HEK293 (cell line): ENCODE results near the gene GPR149.

Experiments
- CTCF ChIA-PET: fragments of 350-600 bp; formaldehyde crosslinking; extraction: SDS; loops from one replicate; lab custom pipeline; 2021; ENCODE audit warnings: antibody characterized with exemption; lab: Yijun Ruan, JAX
- POLR2A ChIA-PET: fragments of 300-600 bp; formaldehyde crosslinking; extraction: SDS; loops from one replicate; lab custom pipeline; 2020; ENCODE audit warnings: antibody characterized with exemption, inconsistent platforms; lab: Yijun Ruan, JAX
- H3K27ac ChIP-seq: fragments of 200-500 bp; sonication (Bioruptor generic); 2 replicates; pipeline ENCODE4 v1.5.1; 2014; ENCODE audit warnings: low read depth, low read length, control low read depth, inconsistent platforms; ENCODE audit errors: extremely low read depth
- H3K36me3 ChIP-seq, 2 experiments: fragments of 200-500 bp in 1 of 2; sonication (Bioruptor generic) in 1 of 2; 1 replicate in 1 of 2; 2 replicates in 1 of 2; pipeline ENCODE4 v1.5.1; 2014 to 2017; ENCODE audit warnings: inconsistent platforms in 2 of 2, low read length in 2 of 2; ENCODE audit not compliant: control insufficient read depth in 2 of 2, insufficient read depth in 1 of 2
- H3K4me1 ChIP-seq: fragments of 200-500 bp; sonication (Bioruptor generic); 2 replicates; pipeline ENCODE4 v1.5.1; 2014; ENCODE audit warnings: mild to moderate bottlenecking, low read length, inconsistent platforms; ENCODE audit not compliant: control insufficient read depth, insufficient read depth
- H3K4me3 ChIP-seq: 2 replicates; pipeline ENCODE4 v1.5.1; 2011; ENCODE audit warnings: low read depth, mild to moderate bottlenecking, control low read depth, low read length, moderate library complexity
- H3K9me3 ChIP-seq: fragments of 200-500 bp; sonication (Bioruptor generic); 2 replicates; pipeline ENCODE4 v1.5.1; 2014; ENCODE audit warnings: low read depth, low read length, inconsistent platforms; ENCODE audit not compliant: control insufficient read depth, insufficient read depth
- HOXC10 ChIP-seq: sonication (generic); formaldehyde crosslinking; IDR thresholded peaks from 2 replicates; pipeline ENCODE4 v1.8.1; 2023; ENCODE audit warnings: mild to moderate bottlenecking, missing genetic modification reagents
- MZF1 ChIP-seq: fragments of 450-650 bp; formaldehyde crosslinking; IDR thresholded peaks from 2 replicates; pipeline ENCODE4 v1.5.1; 2017; ENCODE audit warnings: missing biosample characterization, missing genetic modification characterization, borderline replicate concordance
- OVOL3 ChIP-seq: fragments of 450-650 bp; formaldehyde crosslinking; IDR thresholded peaks from 2 replicates; pipeline ENCODE4 v1.5.1; 2016; ENCODE audit warnings: missing biosample characterization, missing genetic modification characterization
- SETDB1 ChIP-seq: IDR thresholded peaks from one replicate; pipeline ENCODE4 v1.6.1; 2017; ENCODE audit warnings: mild to moderate bottlenecking, low read length, moderate library complexity, mixed read lengths; ENCODE audit not compliant: insufficient read length
- SP2 ChIP-seq: fragments of 450-650 bp; formaldehyde crosslinking; IDR thresholded peaks from 2 replicates; pipeline ENCODE4 v1.5.1; 2016; ENCODE audit warnings: missing biosample characterization, missing genetic modification characterization
- TRIM28 ChIP-seq: IDR thresholded peaks from 2 replicates; pipeline ENCODE4 v1.6.1; 2011; ENCODE audit warnings: low read length, control low read depth, borderline replicate concordance
- ZBTB1 ChIP-seq: fragments of 450-650 bp; formaldehyde crosslinking; IDR thresholded peaks from 2 replicates; pipeline ENCODE4 v1.5.1; 2016; ENCODE audit warnings: missing biosample characterization, missing genetic modification characterization
- ZIC2 ChIP-seq: fragments of 450-650 bp; formaldehyde crosslinking; IDR thresholded peaks from 2 replicates; pipeline ENCODE4 v1.5.1; 2016; ENCODE audit warnings: missing biosample characterization, missing genetic modification characterization
- ZNF112 ChIP-seq: fragments of 450-650 bp; formaldehyde crosslinking; IDR thresholded peaks from 2 replicates; pipeline ENCODE4 v1.5.0; 2017; ENCODE audit warnings: missing biosample characterization, missing genetic modification characterization
- ZNF248 ChIP-seq: fragments of 450-650 bp; formaldehyde crosslinking; IDR thresholded peaks from 2 replicates; pipeline ENCODE4 v1.5.1; 2017; ENCODE audit warnings: missing biosample characterization, missing genetic modification characterization
- ZNF302 ChIP-seq: fragments of 450-650 bp; formaldehyde crosslinking; IDR thresholded peaks from 2 replicates; pipeline ENCODE4 v1.5.1; 2016; ENCODE audit warnings: missing biosample characterization, missing genetic modification characterization, low read depth
- ZNF404 ChIP-seq: fragments of 450-650 bp; formaldehyde crosslinking; IDR thresholded peaks from 2 replicates; pipeline ENCODE4 v1.5.1; 2017; ENCODE audit warnings: missing biosample characterization, missing genetic modification characterization
- ZNF48 ChIP-seq: fragments of 450-650 bp; formaldehyde crosslinking; IDR thresholded peaks from 2 replicates; pipeline ENCODE4 v1.5.1; 2016; ENCODE audit warnings: missing biosample characterization, missing genetic modification characterization
- ZNF529 ChIP-seq: fragments of 450-650 bp; formaldehyde crosslinking; IDR thresholded peaks from 2 replicates; pipeline ENCODE4 v1.5.1; 2017; ENCODE audit warnings: missing genetic modification characterization, missing biosample characterization; ENCODE audit not compliant: insufficient replicate concordance
- ZNF560 ChIP-seq: fragments of 450-650 bp; formaldehyde crosslinking; IDR thresholded peaks from 2 replicates; pipeline ENCODE4 v1.5.1; 2017; ENCODE audit warnings: missing biosample characterization, missing genetic modification characterization, borderline replicate concordance
- ZNF785 ChIP-seq: fragments of 450-650 bp; formaldehyde crosslinking; IDR thresholded peaks from 2 replicates; pipeline ENCODE4 v1.5.1; 2016; ENCODE audit warnings: missing biosample characterization, missing genetic modification characterization
- TF ChIP-seq, protein P1 (sequence below): fragments of 450-650 bp; formaldehyde crosslinking; IDR thresholded peaks from 2 replicates; pipeline ENCODE4 v1.5.1; 2016; ENCODE audit warnings: missing biosample characterization, missing genetic modification characterization
- TF ChIP-seq, protein P2 (sequence below): fragments of 450-650 bp; formaldehyde crosslinking; IDR thresholded peaks from 2 replicates; pipeline ENCODE4 v1.5.1; 2017; ENCODE audit warnings: missing biosample characterization, missing genetic modification characterization
- TF ChIP-seq, protein P3 (sequence below): fragments of 450-650 bp; formaldehyde crosslinking; IDR thresholded peaks from 2 replicates; pipeline ENCODE4 v1.5.1; 2016; ENCODE audit warnings: missing biosample characterization, missing genetic modification characterization
- TF ChIP-seq, protein P4 (sequence below): fragments of 450-650 bp; formaldehyde crosslinking; IDR thresholded peaks from 2 replicates; pipeline ENCODE4 v1.5.1; 2017; ENCODE audit warnings: missing biosample characterization, missing genetic modification characterization
- TF ChIP-seq, protein P5 (sequence below): fragments of 450-650 bp; formaldehyde crosslinking; IDR thresholded peaks from 2 replicates; pipeline ENCODE4 v1.5.1; 2016; ENCODE audit warnings: missing biosample characterization, missing genetic modification characterization
- TF ChIP-seq, protein P6 (sequence below): fragments of 450-650 bp; formaldehyde crosslinking; IDR thresholded peaks from 2 replicates; pipeline ENCODE4 v1.5.1; 2016; ENCODE audit warnings: missing biosample characterization, missing genetic modification characterization

The GPR149 gene

DNA sequence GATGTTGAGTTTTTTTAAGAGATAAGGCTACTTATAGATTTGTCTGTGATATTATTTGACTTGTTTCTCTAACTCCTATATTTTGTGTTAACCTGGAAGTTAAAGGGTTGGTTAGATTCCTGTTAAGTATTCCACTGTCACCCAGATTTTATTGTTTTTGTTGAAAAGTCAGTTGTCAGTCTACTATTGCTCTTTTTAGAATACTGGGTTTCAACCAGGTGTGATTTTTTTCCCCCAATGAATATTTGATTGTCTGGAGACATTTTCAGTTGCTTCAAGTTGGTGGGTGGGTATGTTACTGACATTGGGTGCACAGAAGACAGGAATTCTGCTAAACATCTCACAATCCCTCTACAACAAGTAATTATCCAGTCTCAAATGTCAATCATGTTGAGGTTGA lies 43.8 kb upstream of the GPR149 start:
- TF ChIP-seq TRIM28 = peak; percentile 52; the same call in 1 of the 2 replicates
- TF ChIP-seq HOXC10 (CRISPR knock-in tag) = no peak
- TF ChIP-seq SETDB1 = peak; percentile 73
- H3K36me3 ChIP-seq = no peaks in the 10 kb centered on the region
- H3K27ac ChIP-seq = no peak overlapping the region
- no peaks in the 10 kb centered on the region for H3K9me3 ChIP-seq
- H3K4me3 ChIP-seq = no peak overlapping the region
- H3K4me1 ChIP-seq = no peaks in the 10 kb centered on the region
- POLR2A ChIA-PET = no interaction called here
- CTCF ChIA-PET = no interaction called here

DNA sequence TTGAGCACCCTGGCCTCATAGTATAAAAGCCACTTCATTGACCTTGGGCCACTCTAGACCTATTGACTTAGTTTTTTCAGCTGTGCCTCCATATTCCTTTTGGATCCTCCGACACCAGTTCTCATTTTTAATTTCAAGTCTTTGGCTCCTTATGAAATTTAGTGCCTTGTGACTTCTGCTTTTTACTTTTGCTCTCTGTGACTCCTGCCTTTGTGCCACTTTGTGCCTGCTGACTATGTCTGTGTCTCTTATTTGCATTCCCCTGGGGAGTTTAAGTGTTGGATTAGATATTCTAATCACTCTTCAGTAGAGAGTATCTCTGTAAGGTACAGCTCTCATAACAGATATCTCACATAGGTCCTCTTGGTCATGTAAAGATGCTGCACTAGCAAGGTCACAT lies 39.6 kb upstream of the GPR149 start:
- Histone ChIP-seq H3K36me3 (no peaks in the 10 kb centered on the region), H3K4me3 (no peak overlapping the region), H3K27ac (no peak overlapping the region), H3K4me1 (no peaks in the 10 kb centered on the region), H3K9me3 (no peaks in the 10 kb centered on the region)
- POLR2A ChIA-PET = no interaction called here
- CTCF ChIA-PET = interaction anchor here (0.6 kb wide), 1 partner anchor 8 kb away, joined by 3 read pairs; no protein-coding TSS in a partner anchor
- TF ChIP-seq ZNF404 = no peak
- TF ChIP-seq, protein P1, sequence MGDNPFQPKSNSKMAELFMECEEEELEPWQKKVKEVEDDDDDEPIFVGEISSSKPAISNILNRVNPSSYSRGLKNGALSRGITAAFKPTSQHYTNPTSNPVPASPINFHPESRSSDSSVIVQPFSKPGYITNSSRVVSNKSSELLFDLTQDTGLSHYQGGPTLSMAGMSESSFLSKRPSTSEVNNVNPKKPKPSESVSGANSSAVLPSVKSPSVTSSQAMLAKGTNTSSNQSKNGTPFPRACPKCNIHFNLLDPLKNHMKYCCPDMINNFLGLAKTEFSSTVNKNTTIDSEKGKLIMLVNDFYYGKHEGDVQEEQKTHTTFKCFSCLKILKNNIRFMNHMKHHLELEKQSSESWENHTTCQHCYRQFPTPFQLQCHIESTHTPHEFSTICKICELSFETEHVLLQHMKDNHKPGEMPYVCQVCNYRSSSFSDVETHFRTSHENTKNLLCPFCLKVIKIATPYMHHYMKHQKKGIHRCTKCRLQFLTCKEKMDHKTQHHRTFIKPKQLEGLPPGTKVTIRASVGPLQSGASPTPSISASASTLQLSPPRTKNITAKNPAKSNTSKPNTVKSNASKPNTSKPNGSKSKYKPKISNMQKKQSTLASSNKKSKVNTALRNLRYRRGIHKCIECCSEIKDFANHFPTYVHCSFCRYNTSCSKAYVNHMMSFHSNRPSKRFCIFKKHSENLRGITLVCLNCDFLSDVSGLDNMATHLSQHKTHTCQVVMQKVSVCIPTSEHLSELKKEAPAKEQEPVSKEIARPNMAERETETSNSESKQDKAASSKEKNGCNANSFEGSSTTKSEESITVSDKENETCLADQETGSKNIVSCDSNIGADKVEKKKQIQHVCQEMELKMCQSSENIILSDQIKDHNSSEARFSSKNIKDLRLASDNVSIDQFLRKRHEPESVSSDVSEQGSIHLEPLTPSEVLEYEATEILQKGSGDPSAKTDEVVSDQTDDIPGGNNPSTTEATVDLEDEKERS = no peak
- no peak for TF ChIP-seq ZNF560 (tag by site-specific recombination)
- TF ChIP-seq ZBTB1 (tag by site-specific recombination) = no peak
- no peak for TF ChIP-seq MZF1 (tag by site-specific recombination)
- TF ChIP-seq OVOL3 = no peak
- TF ChIP-seq ZNF529 (tag by site-specific recombination) = no peak
- TF ChIP-seq ZNF48 (tag by site-specific recombination) = no peak
- TF ChIP-seq, protein P2, sequence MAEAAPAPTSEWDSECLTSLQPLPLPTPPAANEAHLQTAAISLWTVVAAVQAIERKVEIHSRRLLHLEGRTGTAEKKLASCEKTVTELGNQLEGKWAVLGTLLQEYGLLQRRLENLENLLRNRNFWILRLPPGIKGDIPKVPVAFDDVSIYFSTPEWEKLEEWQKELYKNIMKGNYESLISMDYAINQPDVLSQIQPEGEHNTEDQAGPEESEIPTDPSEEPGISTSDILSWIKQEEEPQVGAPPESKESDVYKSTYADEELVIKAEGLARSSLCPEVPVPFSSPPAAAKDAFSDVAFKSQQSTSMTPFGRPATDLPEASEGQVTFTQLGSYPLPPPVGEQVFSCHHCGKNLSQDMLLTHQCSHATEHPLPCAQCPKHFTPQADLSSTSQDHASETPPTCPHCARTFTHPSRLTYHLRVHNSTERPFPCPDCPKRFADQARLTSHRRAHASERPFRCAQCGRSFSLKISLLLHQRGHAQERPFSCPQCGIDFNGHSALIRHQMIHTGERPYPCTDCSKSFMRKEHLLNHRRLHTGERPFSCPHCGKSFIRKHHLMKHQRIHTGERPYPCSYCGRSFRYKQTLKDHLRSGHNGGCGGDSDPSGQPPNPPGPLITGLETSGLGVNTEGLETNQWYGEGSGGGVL (tag by site-specific recombination) = no peak
- TF ChIP-seq ZNF302 (tag by site-specific recombination) = no peak
- TF ChIP-seq, protein P3, sequence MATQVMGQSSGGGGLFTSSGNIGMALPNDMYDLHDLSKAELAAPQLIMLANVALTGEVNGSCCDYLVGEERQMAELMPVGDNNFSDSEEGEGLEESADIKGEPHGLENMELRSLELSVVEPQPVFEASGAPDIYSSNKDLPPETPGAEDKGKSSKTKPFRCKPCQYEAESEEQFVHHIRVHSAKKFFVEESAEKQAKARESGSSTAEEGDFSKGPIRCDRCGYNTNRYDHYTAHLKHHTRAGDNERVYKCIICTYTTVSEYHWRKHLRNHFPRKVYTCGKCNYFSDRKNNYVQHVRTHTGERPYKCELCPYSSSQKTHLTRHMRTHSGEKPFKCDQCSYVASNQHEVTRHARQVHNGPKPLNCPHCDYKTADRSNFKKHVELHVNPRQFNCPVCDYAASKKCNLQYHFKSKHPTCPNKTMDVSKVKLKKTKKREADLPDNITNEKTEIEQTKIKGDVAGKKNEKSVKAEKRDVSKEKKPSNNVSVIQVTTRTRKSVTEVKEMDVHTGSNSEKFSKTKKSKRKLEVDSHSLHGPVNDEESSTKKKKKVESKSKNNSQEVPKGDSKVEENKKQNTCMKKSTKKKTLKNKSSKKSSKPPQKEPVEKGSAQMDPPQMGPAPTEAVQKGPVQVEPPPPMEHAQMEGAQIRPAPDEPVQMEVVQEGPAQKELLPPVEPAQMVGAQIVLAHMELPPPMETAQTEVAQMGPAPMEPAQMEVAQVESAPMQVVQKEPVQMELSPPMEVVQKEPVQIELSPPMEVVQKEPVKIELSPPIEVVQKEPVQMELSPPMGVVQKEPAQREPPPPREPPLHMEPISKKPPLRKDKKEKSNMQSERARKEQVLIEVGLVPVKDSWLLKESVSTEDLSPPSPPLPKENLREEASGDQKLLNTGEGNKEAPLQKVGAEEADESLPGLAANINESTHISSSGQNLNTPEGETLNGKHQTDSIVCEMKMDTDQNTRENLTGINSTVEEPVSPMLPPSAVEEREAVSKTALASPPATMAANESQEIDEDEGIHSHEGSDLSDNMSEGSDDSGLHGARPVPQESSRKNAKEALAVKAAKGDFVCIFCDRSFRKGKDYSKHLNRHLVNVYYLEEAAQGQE = no peak
- TF ChIP-seq ZIC2 (tag by site-specific recombination) = no peak
- TF ChIP-seq ZNF785 (tag by site-specific recombination) = no peak
- TF ChIP-seq, protein P4, sequence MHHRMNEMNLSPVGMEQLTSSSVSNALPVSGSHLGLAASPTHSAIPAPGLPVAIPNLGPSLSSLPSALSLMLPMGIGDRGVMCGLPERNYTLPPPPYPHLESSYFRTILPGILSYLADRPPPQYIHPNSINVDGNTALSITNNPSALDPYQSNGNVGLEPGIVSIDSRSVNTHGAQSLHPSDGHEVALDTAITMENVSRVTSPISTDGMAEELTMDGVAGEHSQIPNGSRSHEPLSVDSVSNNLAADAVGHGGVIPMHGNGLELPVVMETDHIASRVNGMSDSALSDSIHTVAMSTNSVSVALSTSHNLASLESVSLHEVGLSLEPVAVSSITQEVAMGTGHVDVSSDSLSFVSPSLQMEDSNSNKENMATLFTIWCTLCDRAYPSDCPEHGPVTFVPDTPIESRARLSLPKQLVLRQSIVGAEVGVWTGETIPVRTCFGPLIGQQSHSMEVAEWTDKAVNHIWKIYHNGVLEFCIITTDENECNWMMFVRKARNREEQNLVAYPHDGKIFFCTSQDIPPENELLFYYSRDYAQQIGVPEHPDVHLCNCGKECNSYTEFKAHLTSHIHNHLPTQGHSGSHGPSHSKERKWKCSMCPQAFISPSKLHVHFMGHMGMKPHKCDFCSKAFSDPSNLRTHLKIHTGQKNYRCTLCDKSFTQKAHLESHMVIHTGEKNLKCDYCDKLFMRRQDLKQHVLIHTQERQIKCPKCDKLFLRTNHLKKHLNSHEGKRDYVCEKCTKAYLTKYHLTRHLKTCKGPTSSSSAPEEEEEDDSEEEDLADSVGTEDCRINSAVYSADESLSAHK (tag by site-specific recombination) = no peak
- no peak for TF ChIP-seq ZNF248 (tag by site-specific recombination)
- no peak for TF ChIP-seq ZNF112
- TF ChIP-seq, protein P5, sequence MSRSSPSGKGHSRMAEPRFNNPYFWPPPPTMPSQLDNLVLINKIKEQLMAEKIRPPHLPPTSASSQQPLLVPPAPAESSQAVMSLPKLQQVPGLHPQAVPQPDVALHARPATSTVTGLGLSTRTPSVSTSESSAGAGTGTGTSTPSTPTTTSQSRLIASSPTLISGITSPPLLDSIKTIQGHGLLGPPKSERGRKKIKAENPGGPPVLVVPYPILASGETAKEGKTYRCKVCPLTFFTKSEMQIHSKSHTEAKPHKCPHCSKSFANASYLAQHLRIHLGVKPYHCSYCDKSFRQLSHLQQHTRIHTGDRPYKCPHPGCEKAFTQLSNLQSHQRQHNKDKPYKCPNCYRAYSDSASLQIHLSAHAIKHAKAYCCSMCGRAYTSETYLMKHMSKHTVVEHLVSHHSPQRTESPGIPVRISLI (tag by site-specific recombination) = no peak
- TF ChIP-seq, protein P6, sequence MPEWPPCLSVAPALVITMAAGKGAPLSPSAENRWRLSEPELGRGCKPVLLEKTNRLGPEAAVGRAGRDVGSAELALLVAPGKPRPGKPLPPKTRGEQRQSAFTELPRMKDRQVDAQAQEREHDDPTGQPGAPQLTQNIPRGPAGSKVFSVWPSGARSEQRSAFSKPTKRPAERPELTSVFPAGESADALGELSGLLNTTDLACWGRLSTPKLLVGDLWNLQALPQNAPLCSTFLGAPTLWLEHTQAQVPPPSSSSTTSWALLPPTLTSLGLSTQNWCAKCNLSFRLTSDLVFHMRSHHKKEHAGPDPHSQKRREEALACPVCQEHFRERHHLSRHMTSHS (tag by site-specific recombination) = no peak
- no peak for TF ChIP-seq SP2 (tag by site-specific recombination)
